ENCODE data around the gene MAGI1.

MAGI1 gene

DNA sequence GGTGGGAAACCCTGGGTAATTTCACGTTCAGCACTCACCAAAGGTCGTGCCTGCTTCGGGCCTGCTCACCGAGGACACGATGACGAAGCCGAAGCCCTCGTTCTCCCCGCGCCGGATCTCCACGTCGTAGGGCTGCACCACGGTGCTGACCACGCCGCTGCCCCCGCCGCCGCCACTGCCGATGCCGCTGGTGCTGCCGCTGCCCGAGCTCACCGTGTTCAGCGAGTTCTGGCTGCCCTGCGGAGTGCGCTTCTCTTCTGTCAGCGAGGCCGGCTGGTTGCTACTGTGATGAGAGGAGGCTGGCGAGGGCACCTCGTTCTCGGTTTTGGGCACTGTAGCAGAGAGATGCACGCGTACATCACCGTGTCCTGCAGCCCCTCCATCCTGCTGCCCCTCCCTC, 659.5 kb downstream of the MAGI1 start:
- H3K9me3 Mint-ChIP-seq = peaks cover 5% of the 10 kb centered on the region
- no peaks in the 10 kb centered on the region for H3K36me3 Mint-ChIP-seq
- ATAC-seq (no peak), DNase-seq (ENCODE audit: low spot score in 2 of 2) (no peak)
- H3K27ac Mint-ChIP-seq = no peak overlapping the region
- no peaks in the 10 kb centered on the region for H3K4me1 Mint-ChIP-seq
- no peak overlapping the region for H3K4me3 Mint-ChIP-seq

DNA sequence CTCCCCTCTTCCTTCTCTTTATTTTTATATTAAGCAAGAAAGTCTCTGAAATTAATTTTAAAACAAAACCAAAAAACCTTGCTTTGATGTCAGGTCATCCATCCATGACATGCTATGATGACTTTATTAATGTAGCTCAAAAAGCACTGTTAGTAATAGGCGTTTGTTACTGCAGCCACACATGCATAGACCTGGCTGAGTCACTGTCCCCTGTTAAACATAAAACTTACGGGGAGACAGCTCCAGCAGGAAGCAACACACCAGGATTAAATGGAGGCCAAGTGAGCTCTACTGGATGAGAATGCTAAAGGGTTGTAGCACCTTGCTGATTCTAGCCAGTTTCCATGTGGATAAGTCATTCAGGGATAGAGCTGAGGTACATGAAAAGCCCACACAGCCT, 661.1 kb downstream of the MAGI1 start:
- no peak overlapping the region for H3K4me3 Mint-ChIP-seq
- H3K9me3 Mint-ChIP-seq = peaks cover 5% of the 10 kb centered on the region
- no peaks in the 10 kb centered on the region for H3K4me1 Mint-ChIP-seq
- H3K36me3 Mint-ChIP-seq = no peaks in the 10 kb centered on the region
- DNase-seq (ENCODE audit: low spot score in 2 of 2) (no peak), ATAC-seq (no peak)
- H3K27ac Mint-ChIP-seq = no peak overlapping the region

DNA sequence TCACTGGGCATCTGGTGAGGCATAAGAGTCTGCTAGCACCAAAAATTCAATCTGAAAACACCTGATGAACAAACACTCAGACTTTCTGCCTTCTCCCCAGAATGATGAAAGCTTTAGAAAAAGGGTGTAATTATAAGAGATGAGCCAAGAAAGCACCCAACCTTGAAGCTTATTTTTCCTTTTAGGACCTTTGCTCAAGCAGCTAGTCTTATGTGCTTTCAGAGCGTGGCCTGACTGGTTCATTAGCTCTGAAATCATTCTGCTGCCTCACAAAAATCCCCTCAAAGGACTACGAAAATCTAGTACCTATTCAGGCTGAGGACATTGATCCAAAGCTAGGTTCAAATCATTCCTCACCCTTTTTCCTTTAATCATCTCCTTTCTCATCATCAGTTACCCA, 662.3 kb downstream of the MAGI1 start:
- no peaks in the 10 kb centered on the region for H3K36me3 Mint-ChIP-seq

DNA sequence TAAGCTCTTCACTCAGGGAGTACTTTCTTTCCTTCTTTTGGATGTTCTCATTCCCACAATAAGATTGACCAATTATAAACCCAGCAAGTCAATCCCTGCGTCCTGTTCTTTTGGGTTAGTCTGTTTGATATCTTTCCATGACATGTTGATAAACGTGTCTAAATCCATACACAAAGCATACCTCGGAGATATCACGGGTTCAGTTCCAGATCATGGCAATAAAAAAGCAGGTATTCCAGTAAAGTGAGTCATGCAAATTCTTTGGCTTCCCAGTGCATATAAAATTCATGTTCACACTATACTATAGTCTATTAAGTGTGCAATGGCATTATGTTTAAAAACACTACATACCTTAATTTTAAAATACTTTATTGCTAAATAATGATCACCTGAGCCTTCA, 667.7 kb downstream of the MAGI1 start:
- H3K9me3 Mint-ChIP-seq = peaks cover 8% of the 10 kb centered on the region
- ATAC-seq (no peak), DNase-seq (ENCODE audit: low spot score in 2 of 2) (no peak)
- no peaks in the 10 kb centered on the region for H3K36me3 Mint-ChIP-seq
- no peak overlapping the region for H3K4me3 Mint-ChIP-seq
- no peaks in the 10 kb centered on the region for H3K4me1 Mint-ChIP-seq
- H3K27ac Mint-ChIP-seq = no peak overlapping the region

More for the DNA sequence above, 662.3 kb downstream of the MAGI1 start:
- Mint-ChIP-seq H3K9me3 (peaks cover 8% of the 10 kb centered on the region), H3K27ac (no peak overlapping the region), H3K4me1 (no peaks in the 10 kb centered on the region), H3K4me3 (no peak overlapping the region)
- ATAC-seq (no peak), DNase-seq (ENCODE audit: low spot score in 2 of 2) (no peak)

DNA sequence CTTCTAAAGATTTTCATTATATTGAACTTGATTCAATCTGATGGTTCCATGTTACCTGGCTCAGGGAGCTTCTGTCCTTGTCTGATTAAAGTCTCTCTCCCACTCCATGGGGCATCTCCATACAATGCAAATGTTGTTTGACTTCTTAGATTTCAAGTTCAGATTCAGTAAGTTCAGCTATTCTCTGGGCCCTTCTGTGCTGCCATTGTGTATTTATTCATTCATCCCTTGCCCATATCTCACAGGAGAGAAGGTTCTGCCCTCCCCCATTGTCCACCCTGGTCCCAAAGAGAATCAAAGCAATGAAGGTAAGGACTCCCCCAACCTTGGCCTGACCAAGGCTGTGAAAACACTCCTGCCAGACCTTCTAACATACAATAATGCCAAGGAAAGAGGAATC, 669.9 kb downstream of the MAGI1 start:
- Mint-ChIP-seq H3K4me3 (no peak overlapping the region), H3K9me3 (peaks cover 6% of the 10 kb centered on the region), H3K36me3 (no peaks in the 10 kb centered on the region), H3K4me1 (no peaks in the 10 kb centered on the region), H3K27ac (no peak overlapping the region)
- ATAC-seq = no peak
- DNase-seq (ENCODE audit: low spot score in 2 of 2) = no peak

DNA sequence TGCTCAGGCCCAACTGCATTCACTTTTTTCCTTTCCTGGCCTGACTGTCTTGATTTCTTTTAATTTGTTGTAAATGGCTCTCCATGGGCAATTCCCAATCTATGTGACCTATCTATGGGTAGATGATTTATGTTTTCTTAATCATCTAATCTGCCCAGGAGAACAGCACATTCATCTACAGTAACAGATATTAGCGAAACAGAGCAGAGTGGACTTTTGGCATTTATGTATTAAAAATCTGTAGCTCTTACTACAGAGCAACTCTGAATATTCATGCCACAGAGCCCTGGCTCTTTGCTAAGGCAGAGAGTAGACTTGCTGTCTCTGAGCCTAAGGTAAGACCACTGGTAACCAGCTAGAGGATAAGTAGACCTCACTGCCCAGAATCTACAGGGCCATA, 676.0 kb downstream of the MAGI1 start:
- no peaks in the 10 kb centered on the region for H3K4me1 Mint-ChIP-seq
- no peak overlapping the region for H3K4me3 Mint-ChIP-seq
- H3K36me3 Mint-ChIP-seq = no peaks in the 10 kb centered on the region

DNA sequence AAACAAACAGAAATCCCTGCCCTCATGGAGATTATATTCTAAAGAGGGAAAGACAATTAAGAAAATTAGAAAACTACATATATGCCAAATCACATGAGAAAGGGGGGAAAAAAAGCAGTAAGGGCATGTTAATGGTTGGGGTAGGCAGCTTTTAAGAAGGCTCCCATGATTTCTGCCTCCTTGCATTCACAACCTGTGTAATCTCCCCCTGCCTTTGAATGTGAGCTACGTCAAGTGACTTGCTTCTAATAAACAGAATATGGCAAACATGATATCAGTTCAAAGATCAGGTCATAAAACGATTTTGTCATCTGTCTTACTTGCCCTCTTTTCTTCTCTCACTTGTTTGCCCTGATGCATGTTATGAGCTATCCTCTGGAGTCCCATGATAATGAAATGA, 677.3 kb downstream of the MAGI1 start:
- Mint-ChIP-seq H3K4me1 (no peaks in the 10 kb centered on the region), H3K36me3 (no peaks in the 10 kb centered on the region), H3K9me3 (peaks cover 4% of the 10 kb centered on the region), H3K27ac (no peak overlapping the region), H3K4me3 (no peak overlapping the region)
- no peak for ATAC-seq
- DNase-seq (ENCODE audit: low spot score in 2 of 2) = no peak

More for the DNA sequence above, 676.0 kb downstream of the MAGI1 start:
- Mint-ChIP-seq H3K9me3 (peaks cover 4% of the 10 kb centered on the region), H3K27ac (no peak overlapping the region)
- no peak for DNase-seq (ENCODE audit: low spot score in 2 of 2)
- ATAC-seq = no peak

DNA sequence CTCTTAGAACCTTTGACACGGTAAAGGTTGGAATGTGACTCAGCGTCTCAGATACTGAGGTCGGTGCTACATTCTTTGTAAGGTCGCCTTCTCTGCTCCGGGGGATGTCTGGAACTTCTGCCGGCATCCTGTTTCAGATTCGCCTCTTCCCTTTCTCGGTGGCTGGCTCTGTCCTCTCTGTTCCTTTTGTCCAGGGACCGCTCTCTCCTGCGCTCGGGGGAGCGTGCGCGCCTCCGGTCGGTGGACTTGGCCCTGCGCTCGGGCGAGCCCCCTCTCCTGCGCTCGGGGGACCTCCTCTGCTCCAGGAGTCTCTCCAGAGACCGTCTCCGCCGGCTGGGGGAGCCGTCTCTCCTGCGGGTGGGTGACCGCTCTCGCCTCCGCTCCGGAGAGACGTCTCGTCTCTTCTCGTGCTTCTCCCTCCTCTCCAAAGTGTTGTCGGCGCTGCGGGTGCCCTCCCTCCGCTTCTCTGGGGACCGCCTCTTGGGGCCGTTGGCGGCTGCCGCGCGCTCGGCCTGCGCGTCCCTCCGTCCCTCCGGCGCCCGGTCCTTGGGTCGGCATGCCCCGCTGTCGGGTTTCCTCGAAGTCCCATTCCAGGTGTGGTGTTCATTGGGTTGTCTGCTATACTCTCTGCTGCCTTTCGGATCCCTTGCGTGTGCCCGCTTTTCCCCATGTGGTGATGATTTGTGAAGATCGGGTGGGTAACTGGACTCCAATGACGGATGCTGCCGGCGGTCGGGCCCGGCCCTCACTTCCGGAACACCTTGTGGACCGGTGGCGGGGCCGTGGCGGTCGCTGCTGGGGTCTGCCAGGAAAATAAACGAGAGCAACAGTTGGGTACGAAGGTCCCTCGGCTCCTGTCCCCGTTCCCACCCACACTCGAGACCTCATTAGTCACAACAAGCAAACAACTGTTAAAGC, 682.1 kb downstream of the MAGI1 start:
- no peak for DNase-seq (ENCODE audit: low spot score in 2 of 2)
- H3K9me3 Mint-ChIP-seq = peaks cover 4% of the 10 kb centered on the region
- H3K4me1 Mint-ChIP-seq = no peaks in the 10 kb centered on the region
- H3K27ac Mint-ChIP-seq = no peak overlapping the region
- no peaks in the 10 kb centered on the region for H3K36me3 Mint-ChIP-seq
- no peak for ATAC-seq
- no peak overlapping the region for H3K4me3 Mint-ChIP-seq

DNA sequence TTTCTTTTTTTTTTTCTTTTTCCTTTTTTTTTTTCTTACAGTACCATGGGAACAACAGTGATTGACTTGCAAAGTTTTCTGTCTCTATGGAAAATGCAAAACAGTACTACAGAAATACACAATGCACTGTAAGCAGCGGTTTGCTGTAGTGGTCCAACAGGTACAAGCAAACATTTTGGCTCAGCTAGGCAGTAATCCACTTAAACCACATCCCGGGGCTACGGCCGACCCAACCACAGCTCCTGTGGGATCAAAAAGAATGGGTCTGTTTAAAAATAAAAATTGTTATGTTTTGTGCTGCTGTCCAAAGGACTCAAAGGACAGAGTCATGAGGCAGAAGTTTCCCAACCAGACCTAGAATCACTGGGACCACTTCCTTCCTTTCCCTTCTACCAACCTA, 683.8 kb downstream of the MAGI1 start:
- no peak overlapping the region for H3K27ac Mint-ChIP-seq
- no peak overlapping the region for H3K4me3 Mint-ChIP-seq
- no peaks in the 10 kb centered on the region for H3K4me1 Mint-ChIP-seq
- ATAC-seq (no peak), DNase-seq (ENCODE audit: low spot score in 2 of 2) (no peak)
- peaks cover 4% of the 10 kb centered on the region for H3K9me3 Mint-ChIP-seq
- H3K36me3 Mint-ChIP-seq = no peaks in the 10 kb centered on the region

DNA sequence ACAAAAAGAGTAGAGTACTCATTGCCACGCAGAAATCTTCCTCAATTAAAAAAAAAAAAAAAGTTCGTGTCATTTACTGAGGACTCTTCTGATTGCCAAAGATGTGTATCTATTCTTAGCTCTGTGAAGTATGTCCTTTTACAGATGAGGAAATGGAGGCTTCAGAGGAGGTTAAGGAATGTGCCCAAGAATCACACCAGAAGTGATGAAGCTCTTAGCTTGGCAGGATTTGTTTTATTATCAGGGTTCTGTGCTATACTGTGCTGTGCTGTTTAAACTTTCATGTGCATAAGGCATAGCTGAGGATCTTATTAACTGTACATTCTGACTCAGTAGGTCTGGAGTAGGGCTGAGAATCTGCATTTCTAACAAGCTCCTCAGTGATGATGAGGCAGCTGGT, 685.8 kb downstream of the MAGI1 start:
- no peaks in the 10 kb centered on the region for H3K9me3 Mint-ChIP-seq
- no peak overlapping the region for H3K4me3 Mint-ChIP-seq
- H3K27ac Mint-ChIP-seq = no peak overlapping the region
- H3K4me1 Mint-ChIP-seq = no peaks in the 10 kb centered on the region
- DNase-seq (ENCODE audit: low spot score in 2 of 2) = no peak
- no peaks in the 10 kb centered on the region for H3K36me3 Mint-ChIP-seq
- no peak for ATAC-seq

DNA sequence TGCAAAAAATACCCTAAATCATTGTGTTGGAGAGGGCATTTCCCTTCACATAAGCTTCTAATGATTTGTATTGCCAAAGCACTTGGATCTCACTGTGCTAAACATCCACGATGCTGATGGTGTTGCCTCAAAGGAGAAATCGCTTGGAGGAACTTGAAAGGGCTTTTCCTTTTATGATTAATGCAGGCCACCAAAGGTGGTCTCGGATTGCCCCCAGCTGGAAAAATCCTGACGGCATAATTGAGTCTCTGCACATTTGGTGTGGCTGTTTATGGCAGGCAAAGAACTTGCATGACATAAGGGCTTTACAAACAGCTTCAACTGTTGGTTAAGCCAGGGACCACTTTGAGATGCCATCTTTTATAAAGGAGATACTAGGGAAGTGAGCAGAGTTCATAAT, 687.0 kb downstream of the MAGI1 start:
- DNase-seq (ENCODE audit: low spot score in 2 of 2) = no peak
- Mint-ChIP-seq H3K27ac (no peak overlapping the region), H3K36me3 (no peaks in the 10 kb centered on the region), H3K4me3 (no peak overlapping the region), H3K4me1 (no peaks in the 10 kb centered on the region), H3K9me3 (no peaks in the 10 kb centered on the region)
- ATAC-seq = no peak

DNA sequence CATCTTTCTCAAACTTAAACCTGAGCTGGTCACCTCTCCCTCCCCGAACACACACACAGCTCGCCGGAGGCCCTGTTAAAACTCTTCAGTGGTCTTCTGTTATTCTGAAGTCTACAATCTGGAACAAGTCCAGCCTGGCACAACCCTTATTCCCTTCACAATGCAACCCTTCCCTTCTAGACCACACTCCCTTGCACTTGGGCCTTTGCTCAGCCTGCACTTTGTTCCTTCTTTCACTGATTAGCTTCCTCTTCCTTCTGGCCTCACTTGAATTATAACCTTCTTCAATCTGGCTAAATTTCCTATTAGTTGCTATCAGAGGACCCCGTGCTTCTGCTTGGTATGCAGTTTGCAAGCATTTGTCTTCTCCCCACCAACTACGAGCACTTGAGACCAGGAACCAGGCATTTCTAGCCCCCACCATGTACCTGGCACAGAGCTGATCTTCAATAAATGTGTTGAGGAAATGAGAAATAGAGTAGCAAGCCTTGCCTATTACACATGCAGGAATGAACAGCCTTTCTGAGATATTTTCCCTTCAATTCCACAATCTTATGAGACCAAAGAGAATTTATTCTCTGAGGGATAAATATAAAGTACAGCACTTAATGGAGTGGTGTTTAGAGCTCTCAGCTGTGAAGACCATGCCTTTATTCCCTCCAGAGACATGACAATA, 687.8 kb downstream of the MAGI1 start:
- Mint-ChIP-seq H3K36me3 (no peaks in the 10 kb centered on the region), H3K9me3 (no peaks in the 10 kb centered on the region), H3K4me3 (no peak overlapping the region), H3K4me1 (no peaks in the 10 kb centered on the region), H3K27ac (no peak overlapping the region)
- ATAC-seq (no peak), DNase-seq (ENCODE audit: low spot score in 2 of 2) (no peak)

DNA sequence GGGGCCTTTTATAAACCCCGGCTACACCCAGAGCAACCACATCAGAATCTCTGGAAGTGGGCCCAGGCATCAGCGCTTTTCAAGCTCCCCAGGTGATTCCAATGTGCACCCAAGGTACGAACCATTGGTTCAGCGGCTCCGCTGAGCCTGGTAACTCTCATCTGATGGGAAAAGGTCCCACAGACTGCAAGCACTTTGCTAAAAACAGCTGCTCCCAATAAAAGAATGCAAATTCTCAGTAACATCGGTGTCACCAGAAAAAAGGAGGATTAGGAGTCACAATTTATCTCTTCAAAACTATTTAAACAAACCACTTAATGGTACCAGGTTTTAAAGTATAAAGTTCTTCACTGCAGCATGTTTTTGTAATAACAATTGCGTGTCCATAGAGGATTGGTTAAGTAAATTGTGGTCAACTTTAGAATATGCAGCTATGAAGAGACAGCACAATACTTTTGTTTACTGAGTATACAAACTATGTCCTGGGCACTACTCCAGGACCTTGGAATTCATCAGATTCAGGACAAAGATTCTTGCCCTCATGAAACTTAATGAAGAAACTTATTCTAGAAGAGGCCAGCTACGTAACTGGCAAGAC, 690.2 kb downstream of the MAGI1 start:
- H3K27ac Mint-ChIP-seq = no peak overlapping the region
- no peak overlapping the region for H3K4me3 Mint-ChIP-seq
- no peaks in the 10 kb centered on the region for H3K9me3 Mint-ChIP-seq
- no peaks in the 10 kb centered on the region for H3K4me1 Mint-ChIP-seq
- ATAC-seq (no peak), DNase-seq (ENCODE audit: low spot score in 2 of 2) (no peak)
- H3K36me3 Mint-ChIP-seq = no peaks in the 10 kb centered on the region

DNA sequence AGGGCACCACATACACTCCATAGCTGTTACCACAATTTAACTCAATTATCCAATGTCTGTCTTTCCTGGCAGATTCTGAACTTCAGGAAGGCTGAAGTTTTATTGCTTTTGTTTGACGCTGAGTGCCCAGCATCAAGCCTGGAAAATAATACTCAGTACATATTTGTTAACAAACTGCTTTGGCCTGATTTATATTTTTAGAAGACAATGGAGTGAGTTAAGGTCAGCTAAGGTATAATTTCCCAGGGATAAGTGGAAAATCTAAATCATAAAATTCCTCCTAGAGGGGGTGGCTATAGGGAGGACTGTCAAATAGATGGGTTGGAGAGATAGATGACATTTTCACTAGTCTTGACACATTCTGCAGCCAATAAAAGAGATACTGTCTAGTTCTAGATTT, 691.6 kb downstream of the MAGI1 start:
- H3K36me3 Mint-ChIP-seq = no peaks in the 10 kb centered on the region
- peaks cover 3% of the 10 kb centered on the region for H3K9me3 Mint-ChIP-seq
- DNase-seq (ENCODE audit: low spot score in 2 of 2) (no peak), ATAC-seq (no peak)
- H3K27ac Mint-ChIP-seq = no peak overlapping the region
- no peak overlapping the region for H3K4me3 Mint-ChIP-seq
- H3K4me1 Mint-ChIP-seq = no peaks in the 10 kb centered on the region

DNA sequence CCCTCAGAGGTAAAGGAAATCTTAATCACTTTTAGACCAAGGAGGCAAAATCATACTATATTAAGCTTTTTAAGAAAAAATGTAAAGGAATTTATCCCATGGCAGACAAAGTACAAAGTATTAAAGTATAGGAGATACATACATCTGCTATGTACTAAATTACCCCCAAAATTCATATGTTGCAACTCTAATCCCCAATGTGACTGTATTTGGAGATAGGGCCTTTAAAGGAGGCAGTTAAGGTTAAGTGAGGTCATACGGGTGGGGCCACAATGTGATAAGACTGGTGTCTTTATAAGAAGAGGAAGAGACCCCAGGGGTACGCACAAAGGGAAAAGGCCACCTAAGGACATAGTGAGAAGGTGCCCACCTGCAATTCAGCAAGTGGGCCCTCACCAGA, 693.9 kb downstream of the MAGI1 start:
- Mint-ChIP-seq H3K27ac (no peak overlapping the region), H3K4me1 (no peaks in the 10 kb centered on the region), H3K4me3 (no peak overlapping the region), H3K36me3 (no peaks in the 10 kb centered on the region), H3K9me3 (peaks cover 13% of the 10 kb centered on the region)
- ATAC-seq (no peak), DNase-seq (ENCODE audit: low spot score in 2 of 2) (no peak)

DNA sequence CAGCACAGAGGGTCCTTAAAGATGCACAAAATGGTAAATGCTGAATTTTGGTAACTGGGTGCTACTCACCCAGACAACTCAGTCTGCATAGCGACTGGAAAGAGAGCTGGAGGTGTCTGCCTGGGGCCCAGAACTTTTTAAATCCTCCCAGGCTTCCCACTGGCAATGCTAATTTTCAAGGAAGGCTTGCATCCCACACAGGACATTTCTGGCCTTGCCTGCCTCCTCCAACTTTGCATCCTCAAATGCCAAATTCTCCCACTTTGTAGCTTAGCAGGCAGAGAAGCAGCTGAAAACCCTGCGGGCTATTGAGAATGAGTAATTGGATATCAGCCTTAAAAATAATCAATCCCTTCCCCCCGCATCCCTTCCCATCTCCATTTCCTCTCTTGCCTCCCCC, 694.3 kb downstream of the MAGI1 start:
- no peak overlapping the region for H3K4me3 Mint-ChIP-seq
- H3K36me3 Mint-ChIP-seq = no peaks in the 10 kb centered on the region
- H3K9me3 Mint-ChIP-seq = peaks cover 17% of the 10 kb centered on the region
- no peaks in the 10 kb centered on the region for H3K4me1 Mint-ChIP-seq
- no peak for DNase-seq (ENCODE audit: low spot score in 2 of 2)
- no peak for ATAC-seq
- no peak overlapping the region for H3K27ac Mint-ChIP-seq
